Central memory CD4-positive, alpha-beta T cell (primary cell): ENCODE data around the gene INSRR.

Source experiments
- DNase-seq: peaks from one replicate; pipeline ENCODE4 v3.0.0; 2022

Gene INSRR

DNA sequence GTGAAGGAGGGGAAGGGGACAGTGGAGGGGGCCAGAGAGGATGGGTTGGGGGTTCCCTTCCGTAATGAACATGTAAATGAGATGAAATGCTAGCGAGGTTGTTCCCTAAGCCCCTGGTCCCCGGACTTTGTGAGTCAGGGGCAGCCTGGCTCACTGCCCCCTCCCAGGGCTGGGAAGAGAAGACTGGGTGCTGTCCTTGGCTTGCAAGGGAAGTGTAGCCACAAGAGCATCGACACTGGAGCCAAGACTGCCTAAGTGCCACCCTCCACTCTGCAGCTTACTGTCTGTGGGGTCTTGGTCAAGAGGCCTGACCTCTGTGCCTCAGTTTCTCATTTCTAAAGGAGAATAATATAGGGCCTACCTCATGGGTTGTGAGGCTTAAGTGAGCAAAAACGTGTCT is 35.1 kb upstream of the INSRR start:
- DNase-seq: no peak

DNA sequence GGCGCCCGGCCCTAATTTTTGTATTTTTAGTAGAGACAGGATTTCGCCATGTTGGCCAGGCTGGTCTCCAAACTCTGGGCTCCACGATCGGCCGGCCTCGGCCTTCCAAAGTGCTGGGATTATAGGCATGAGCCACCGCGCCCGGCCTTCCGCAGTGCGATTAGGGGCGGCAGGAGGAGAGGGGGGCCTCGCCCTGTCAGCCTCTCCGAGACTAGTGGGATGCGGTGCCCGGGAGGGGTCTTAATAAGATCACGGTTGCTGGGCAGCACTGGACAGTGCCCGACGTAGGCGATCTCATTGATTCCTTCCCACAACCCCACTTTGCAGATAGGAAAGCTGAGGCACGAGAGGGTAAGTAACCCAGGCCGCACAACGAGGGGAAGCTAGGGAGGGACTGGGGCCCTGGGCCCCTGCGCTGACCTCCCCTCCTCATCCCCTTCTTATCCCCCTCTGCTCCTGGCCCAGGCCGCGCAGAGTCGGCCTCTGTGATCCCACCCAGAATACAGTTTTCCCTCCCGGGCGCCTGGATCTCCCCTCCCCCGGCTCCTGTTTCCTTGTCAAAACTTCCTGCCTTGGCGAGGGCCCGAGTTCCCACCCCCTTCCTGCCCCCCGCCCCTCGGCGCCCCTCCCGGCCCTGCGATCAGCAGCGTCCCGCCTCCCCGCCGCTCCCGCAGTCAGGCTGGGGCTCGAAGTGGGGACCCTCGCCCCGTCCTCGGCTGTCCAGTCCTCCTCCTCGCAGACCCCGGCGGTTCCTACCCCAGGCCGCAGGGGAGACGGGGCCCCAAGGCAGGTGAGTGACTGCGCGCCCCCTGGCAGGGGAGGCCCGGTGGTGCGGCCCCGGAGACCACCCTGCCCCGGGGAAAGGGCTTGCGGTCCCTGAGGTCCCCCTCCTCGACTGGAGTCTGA is 34.4 kb upstream of the INSRR start, which contains the start of gene PEAR1:
Gene PEAR1 (plus strand): TSS at position 671 of the 906 bp plus-strand sequence. CDS start 10,209 bp downstream, outside the sequence.
- no peak for DNase-seq

DNA sequence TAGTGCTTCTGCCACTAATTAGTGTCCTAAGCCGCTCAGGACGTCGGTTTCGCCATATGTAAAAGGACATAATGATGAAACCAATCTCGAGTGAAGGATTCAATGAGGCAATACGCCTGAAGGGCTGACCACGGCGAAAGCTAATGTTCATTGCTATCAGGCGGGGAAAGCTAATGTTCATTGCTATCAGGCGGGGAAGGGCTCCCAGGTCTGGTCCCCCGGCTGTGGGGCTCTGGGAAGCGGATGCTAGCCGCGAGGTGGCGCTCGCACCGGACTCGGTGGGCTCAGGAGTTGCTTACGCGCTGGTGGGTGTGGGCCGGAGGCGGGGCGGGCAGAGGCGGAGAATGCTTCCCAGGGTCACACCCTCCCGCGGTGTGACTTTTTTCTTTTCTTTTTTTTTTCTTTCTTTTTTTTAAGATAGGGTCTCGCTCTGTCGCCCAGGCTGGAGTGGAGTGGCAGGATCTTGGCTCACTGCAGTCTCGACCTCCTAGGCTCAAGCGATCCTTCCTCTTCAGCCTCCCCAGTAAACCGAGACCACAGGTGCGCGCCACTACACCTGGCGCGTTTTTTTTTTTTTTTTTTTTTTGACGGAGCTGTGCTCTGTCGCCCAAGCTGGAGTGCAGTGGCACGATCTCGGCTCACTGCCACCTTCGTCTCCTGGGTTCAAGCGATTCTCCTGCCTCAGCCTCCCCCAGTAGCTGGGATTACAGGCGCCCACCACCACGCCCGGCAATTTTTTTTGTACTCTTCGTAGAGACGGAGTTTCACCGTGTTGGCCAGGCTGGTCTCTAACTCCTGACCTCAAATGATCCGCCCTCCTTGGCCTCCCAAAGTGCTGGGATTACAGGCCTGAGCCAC is 33.5 kb upstream of the INSRR start:
- DNase-seq: peak; percentile 74

DNA sequence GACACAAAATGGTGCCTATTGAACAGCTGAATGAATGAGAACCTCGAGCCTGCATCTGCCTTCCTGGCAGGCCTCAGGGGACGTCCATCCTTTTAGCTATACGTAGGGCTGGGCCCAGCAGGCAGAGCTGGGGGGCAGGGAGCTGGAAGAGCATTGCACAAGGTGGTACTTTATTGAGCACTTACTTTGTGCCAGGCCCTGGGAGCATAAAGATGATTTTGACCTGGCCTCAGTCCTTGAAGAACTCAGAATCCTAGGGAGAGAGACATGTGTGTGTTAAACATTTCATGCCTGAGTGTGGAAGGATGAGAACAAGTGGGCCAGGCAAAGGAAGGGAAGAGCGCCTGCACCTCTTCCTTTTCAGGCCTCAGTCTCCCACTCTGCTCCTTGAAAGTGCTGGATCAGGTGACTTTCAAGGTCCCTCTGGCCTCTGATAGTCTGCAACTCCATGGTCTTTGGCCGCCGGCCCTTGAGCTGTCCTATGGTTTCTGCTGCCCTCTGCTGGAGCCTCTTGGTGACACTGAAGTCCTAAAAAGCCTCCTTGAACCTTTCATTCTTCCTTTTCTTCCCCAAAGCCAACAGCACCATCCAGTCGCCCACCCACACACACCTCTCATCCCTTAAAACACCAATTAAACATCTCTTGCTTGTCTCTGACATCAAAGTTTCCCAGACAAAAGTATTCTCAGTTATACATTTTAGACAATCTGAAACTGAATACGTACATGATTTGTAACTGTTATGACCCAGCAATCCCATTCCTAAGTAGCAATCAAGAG is 31.1 kb upstream of the INSRR start:
- peak; percentile 22 for DNase-seq

GRCh38 chr1:156887734-156888133 is 28.8 kb upstream of the INSRR start:
- DNase-seq: no peak

- DNase-seq: no peak
Measured at GRCh38 chr1:156887317-156887716, 28.4 kb upstream of the INSRR start.

GRCh38 chr1:156886583-156887281 is 27.8 kb upstream of the INSRR start:
- DNase-seq: no peak

GRCh38 chr1:156885880-156886355 is 27.0 kb upstream of the INSRR start:
- no peak for DNase-seq

GRCh38 chr1:156885314-156885713 is 26.4 kb upstream of the INSRR start:
- no peak for DNase-seq

DNA sequence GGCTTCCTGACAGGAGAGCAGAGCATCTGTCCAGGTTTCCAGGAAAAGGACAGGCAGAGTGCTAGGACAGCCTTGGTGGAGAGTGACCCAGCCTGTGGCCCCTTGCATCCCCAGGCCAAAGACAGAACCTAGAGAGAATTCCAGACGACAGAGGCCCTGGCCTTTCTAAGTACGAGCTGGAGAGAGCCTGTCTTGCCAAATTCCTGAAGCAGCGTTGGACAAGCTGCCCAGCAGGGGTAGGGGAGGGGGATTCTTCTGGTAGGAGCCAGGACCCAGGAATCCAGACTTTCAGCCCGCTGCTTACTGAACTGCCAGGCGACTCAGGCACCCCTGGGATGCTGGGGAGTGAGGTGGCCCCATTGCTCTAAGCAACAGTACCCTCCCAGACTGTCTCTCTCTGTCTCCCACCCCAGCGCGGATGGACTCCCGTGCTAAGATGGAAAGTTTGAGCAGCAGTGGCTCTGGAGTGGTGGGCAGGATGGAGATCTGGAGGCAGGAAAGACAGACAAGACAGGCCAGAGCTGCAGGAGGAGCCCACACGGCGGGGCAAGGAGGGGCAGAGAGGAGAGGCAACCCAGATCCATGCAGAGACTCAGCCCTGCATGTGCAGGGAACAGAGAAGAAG is 25.8 kb upstream of the INSRR start:
- DNase-seq: no peak

- no peak for DNase-seq
Measured at GRCh38 chr1:156883919-156884318, 25.0 kb upstream of the INSRR start.

DNA sequence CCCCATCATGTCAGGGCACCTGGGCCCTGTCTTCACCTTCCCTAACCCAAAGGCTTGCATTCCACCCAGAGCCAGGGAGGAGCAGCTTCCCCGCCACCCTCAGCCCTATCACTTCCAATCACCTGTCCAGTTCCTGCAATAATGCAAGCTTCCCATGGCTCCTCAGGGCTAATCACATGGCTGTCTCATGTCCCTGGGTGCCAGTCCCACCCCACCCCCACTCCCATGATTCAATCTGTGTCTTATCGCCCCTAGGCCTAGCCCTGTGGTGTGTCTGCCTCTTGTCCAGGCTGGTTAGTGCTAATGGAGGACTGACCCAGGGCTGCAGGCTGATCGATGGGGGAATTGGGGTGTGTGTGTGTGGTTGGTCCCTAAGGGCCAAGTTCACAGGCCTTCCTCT is 23.6 kb upstream of the INSRR start:
- DNase-seq: no peak

DNA sequence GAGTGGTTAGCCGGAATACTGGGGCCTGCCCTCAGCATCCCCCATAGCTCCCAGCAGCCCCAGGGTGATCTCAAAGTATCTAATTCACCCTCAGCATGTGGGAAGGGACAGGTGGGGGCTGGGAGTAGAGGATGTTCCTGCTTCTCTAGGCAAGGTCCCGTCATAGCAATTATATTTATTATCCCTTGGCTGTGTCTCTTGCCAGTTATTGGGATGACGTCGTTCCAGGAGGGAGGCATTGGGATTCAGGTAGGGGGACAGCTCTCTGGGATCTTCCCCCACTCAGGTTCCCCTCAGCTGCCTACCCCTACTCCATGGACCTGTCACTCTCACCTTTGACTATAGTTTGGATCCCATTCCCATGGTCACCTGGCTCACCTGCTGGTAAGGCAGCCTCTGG is 22.7 kb upstream of the INSRR start:
- no peak for DNase-seq

DNA sequence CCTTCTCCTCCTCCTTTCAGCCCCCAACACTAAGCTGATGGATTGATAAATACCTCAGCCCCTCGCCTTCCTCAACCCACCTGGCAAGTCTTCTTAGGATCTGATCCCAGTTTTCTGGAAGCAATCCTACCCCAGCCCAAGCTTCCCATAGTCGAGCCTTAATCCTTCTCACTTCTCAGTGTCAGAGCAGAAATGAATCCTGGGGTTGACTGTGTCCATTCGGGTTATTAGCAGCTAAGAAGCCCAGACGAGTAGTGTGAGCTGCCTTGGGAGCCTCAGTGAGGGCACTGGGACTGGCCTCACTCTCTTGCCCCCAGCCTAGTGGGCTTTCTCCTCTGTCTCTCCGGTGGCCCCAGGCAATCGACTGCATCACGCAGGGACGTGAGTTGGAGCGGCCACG is 22.2 kb upstream of the INSRR start:
- no peak for DNase-seq

GRCh38 chr1:156880473-156880872 is 21.6 kb upstream of the INSRR start:
- no peak for DNase-seq

DNA sequence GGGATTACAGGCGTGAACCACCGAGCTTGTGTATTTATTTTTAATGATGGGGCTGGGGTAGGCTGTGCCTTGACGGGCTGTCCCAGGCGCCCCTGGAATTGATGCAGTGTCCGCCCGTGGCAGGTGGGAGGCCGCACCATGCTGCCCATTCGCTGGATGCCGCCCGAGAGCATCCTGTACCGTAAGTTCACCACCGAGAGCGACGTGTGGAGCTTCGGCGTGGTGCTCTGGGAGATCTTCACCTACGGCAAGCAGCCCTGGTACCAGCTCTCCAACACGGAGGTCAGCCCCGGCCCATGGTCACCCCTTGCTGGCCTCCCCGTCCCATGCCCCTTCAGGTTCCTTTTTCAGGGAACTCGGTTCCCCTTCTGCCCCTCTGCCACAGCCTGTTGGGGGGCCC is 21.0 kb upstream of the INSRR start:
- DNase-seq: no peak

DNA sequence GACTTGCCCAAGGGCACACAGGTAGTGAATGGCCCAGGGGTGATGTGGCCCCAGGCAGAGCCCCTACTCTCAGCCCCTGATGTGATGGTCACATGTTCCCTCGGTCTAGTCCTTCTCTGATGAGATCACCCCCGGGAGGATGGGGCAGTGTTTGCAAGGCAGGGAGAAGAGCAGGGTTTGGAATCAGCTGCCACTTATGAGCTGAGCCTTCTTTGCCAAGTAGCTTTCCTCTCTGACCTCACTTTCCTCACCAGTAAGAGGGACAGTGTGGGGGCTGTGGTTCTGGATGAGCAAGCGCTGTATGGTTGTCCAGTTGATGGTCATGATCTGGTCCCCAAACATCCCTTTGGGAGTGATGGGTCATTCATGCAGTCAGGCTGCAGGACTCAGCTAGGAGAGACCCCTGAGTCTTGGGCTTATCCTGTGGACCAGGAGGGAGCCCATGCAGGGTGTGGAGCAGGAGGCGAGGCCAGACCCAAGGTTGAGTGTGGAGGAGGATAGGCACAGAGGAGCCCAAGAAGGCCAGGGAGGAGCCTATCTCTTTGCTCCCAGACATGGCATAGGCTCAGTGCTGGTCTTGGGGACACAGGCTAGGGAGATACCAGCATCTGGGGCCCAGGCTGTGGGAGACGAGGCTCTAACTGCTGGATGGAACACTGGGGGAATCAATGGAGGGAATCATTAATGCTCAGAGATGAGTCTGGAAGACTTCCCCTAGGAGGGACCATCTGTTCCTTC is 18.7 kb upstream of the INSRR start:
- no peak for DNase-seq

GRCh38 chr1:156876281-156876680 is 17.4 kb upstream of the INSRR start:
- DNase-seq: no peak

- no peak for DNase-seq
Measured at GRCh38 chr1:156875341-156875615, 16.4 kb upstream of the INSRR start.

GRCh38 chr1:156874572-156875340 is 15.8 kb upstream of the INSRR start:
- no peak for DNase-seq
